ENCODE results near the gene RAD54L.
"Not testable (repeated sequence)": the region's sequence is repeated elsewhere in the genome, so short reads cannot be mapped to it uniquely, and the experiment has no call there.

Gene RAD54L

GRCh38 chr1:46288485-46289133 lies 41.0 kb downstream of the RAD54L start:
- no peak for DNase-seq

- DNase-seq = no peak
Observed at GRCh38 chr1:46289134-46289494, 41.6 kb downstream of the RAD54L start.

- no peak for DNase-seq
Observed at GRCh38 chr1:46289976-46290375, 42.4 kb downstream of the RAD54L start.

GRCh38 chr1:46295306-46295705 lies 47.7 kb downstream of the RAD54L start:
- no peak for DNase-seq

GRCh38 chr1:46298387-46298786 lies 50.8 kb downstream of the RAD54L start:
- DNase-seq = no peak

- no peak for DNase-seq
Observed at GRCh38 chr1:46300673-46301405, 53.3 kb downstream of the RAD54L start.

GRCh38 chr1:46301406-46301807 lies 53.8 kb downstream of the RAD54L start:
- DNase-seq = no peak

GRCh38 chr1:46301808-46302640 lies 54.5 kb downstream of the RAD54L start:
- peak in 1 of 2 experiments; percentile 9 for DNase-seq

- no peak for DNase-seq
Observed at GRCh38 chr1:46302641-46303037, 55.1 kb downstream of the RAD54L start.

GRCh38 chr1:46303038-46303871 lies 55.7 kb downstream of the RAD54L start, which contains the start of the genes LRRC41 and UQCRH:
LRRC41 (minus strand) TSS chr1:46303616; CDS start chr1:46303322, 294 bp downstream.
UQCRH (plus strand) TSS chr1:46303698; CDS start chr1:46303767, 69 bp downstream.
- DNase-seq = peak; percentile 78 to 99

GRCh38 chr1:46303872-46304326 lies 56.3 kb downstream of the RAD54L start:
- no peak for DNase-seq

GRCh38 chr1:46306159-46306530 lies 58.6 kb downstream of the RAD54L start:
- no peak for DNase-seq

- no peak for DNase-seq
Observed at GRCh38 chr1:46309401-46310159, 62.0 kb downstream of the RAD54L start.

GRCh38 chr1:46310321-46310720 lies 62.8 kb downstream of the RAD54L start:
- no peak for DNase-seq

GRCh38 chr1:46315669-46316403 lies 68.3 kb downstream of the RAD54L start:
- DNase-seq = no peak

GRCh38 chr1:46317323-46317722 lies 69.8 kb downstream of the RAD54L start:
- DNase-seq = no peak

- DNase-seq = not testable (repeated sequence)
Observed at GRCh38 chr1:46319301-46319700, 71.7 kb downstream of the RAD54L start.

GRCh38 chr1:46319960-46320914 lies 72.7 kb downstream of the RAD54L start:
- peak in 1 of 2 experiments; percentile 33 for DNase-seq

GRCh38 chr1:46322191-46322590 lies 74.6 kb downstream of the RAD54L start:
- DNase-seq = not testable (repeated sequence)
